Nephron (organoid): ENCODE measurements around the gene CYB561.

Source experiments
- H3K27ac Mint-ChIP-seq, 3 experiments: 2 replicates each; pipeline ENCODE4 v1.8.0; 2020; ENCODE audit warnings: mixed read lengths in 3 of 3, mild to moderate bottlenecking in 2 of 3, moderate library complexity in 1 of 3
- H3K27me3 Mint-ChIP-seq: 2 replicates; pipeline ENCODE4 v1.8.0; 2021; ENCODE audit warnings: low read depth, mild to moderate bottlenecking, moderate library complexity, mixed read lengths
- H3K36me3 Mint-ChIP-seq: 2 replicates; pipeline ENCODE4 v1.8.0; 2020; ENCODE audit warnings: low read depth, mixed read lengths
- H3K4me1 Mint-ChIP-seq: 2 replicates; pipeline ENCODE4 v1.8.0; 2020; ENCODE audit warnings: mixed read lengths
- H3K4me3 Mint-ChIP-seq, 3 experiments: 2 replicates each; pipeline ENCODE4 v1.8.0; 2020; ENCODE audit warnings: mild to moderate bottlenecking in 3 of 3, mixed read lengths in 3 of 3, moderate library complexity in 2 of 3
- H3K9me3 Mint-ChIP-seq: 2 replicates; pipeline ENCODE4 v1.8.0; 2020; ENCODE audit warnings: mixed read lengths
- CTCF ChIP-seq, 3 experiments: fragments of 200-600 bp; sonication (generic); IDR thresholded peaks; one replicate each; pipeline ENCODE4 v1.5.0; 2021; ENCODE audit warnings: antibody characterized with exemption in 3 of 3; ENCODE audit not compliant: unreplicated experiment in 3 of 3

Gene CYB561

GRCh38 chr17:63418540-63418939 is 27.6 kb downstream of the CYB561 start:
- Mint-ChIP-seq H3K36me3 (peaks cover 62% of the 10 kb centered on the region), H3K4me1 (no peaks in the 10 kb centered on the region), H3K27ac (no peak overlapping the region), H3K4me3 (no peak overlapping the region), H3K9me3 (no peaks in the 10 kb centered on the region), H3K27me3 (peaks cover 5% of the 10 kb centered on the region)
- TF ChIP-seq CTCF (IDR thresholded peaks at IDR 0.05; ENCODE audit: unreplicated experiment in 3 of 3), result no peak

- H3K9me3 Mint-ChIP-seq, result no peaks in the 10 kb centered on the region
- H3K36me3 Mint-ChIP-seq, result peaks cover 56% of the 10 kb centered on the region
- no peak overlapping the region for H3K27ac Mint-ChIP-seq
- no peaks in the 10 kb centered on the region for H3K4me1 Mint-ChIP-seq
- no peak overlapping the region for H3K4me3 Mint-ChIP-seq
- TF ChIP-seq CTCF (IDR thresholded peaks at IDR 0.05; ENCODE audit: unreplicated experiment in 3 of 3), result no peak
- H3K27me3 Mint-ChIP-seq, result no peaks in the 10 kb centered on the region
These were observed 31.9 kb downstream of the CYB561 start for GRCh38 chr17:63414222-63414621.

GRCh38 chr17:63413128-63413527 is 33.0 kb downstream of the CYB561 start:
- Mint-ChIP-seq H3K27ac (no peak overlapping the region), H3K4me1 (no peaks in the 10 kb centered on the region), H3K27me3 (no peaks in the 10 kb centered on the region), H3K4me3 (no peak overlapping the region), H3K36me3 (peaks cover 53% of the 10 kb centered on the region), H3K9me3 (no peaks in the 10 kb centered on the region)
- no peak for TF ChIP-seq CTCF (IDR thresholded peaks at IDR 0.05; ENCODE audit: unreplicated experiment in 3 of 3)

- H3K9me3 Mint-ChIP-seq, result no peaks in the 10 kb centered on the region
- H3K27ac Mint-ChIP-seq, result no peak overlapping the region
- TF ChIP-seq CTCF (IDR thresholded peaks at IDR 0.05; ENCODE audit: unreplicated experiment in 3 of 3), result no peak
- H3K27me3 Mint-ChIP-seq, result no peaks in the 10 kb centered on the region
- H3K4me3 Mint-ChIP-seq, result no peak overlapping the region
- H3K4me1 Mint-ChIP-seq, result no peaks in the 10 kb centered on the region
- peaks cover 55% of the 10 kb centered on the region for H3K36me3 Mint-ChIP-seq
These were observed 33.9 kb downstream of the CYB561 start for GRCh38 chr17:63412234-63412633.

GRCh38 chr17:63407741-63408330 is 38.3 kb downstream of the CYB561 start:
- Mint-ChIP-seq H3K9me3 (no peaks in the 10 kb centered on the region), H3K36me3 (peaks cover 39% of the 10 kb centered on the region), H3K4me3 (no peak overlapping the region), H3K4me1 (peaks cover 17% of the 10 kb centered on the region), H3K27me3 (no peaks in the 10 kb centered on the region), H3K27ac (no peak overlapping the region)
- no peak for TF ChIP-seq CTCF (IDR thresholded peaks at IDR 0.05; ENCODE audit: unreplicated experiment in 3 of 3)

GRCh38 chr17:63406689-63407330 is 39.3 kb downstream of the CYB561 start:
- Mint-ChIP-seq H3K4me3 (no peak overlapping the region), H3K27me3 (no peaks in the 10 kb centered on the region), H3K4me1 (peaks cover 27% of the 10 kb centered on the region), H3K36me3 (peaks cover 42% of the 10 kb centered on the region), H3K9me3 (no peaks in the 10 kb centered on the region), H3K27ac (peak overlapping the region; percentile 58 to 77 (median 60))
- peak; percentile 81 to 89 (median 86) for TF ChIP-seq CTCF (IDR thresholded peaks at IDR 0.05; ENCODE audit: unreplicated experiment in 3 of 3)
